HEK293 (cell line): Measurements from ENCODE around the gene SFSWAP.
A peak's percentile ranks its signal among the peaks of the same experiment; 100 is the strongest.

Source experiments
- CTCF ChIA-PET: fragments of 350-600 bp; formaldehyde crosslinking; extraction: SDS; loops from one replicate; lab custom pipeline; 2021; ENCODE audit warnings: antibody characterized with exemption; lab: Yijun Ruan, JAX
- POLR2A ChIA-PET: fragments of 300-600 bp; formaldehyde crosslinking; extraction: SDS; loops from one replicate; lab custom pipeline; 2020; ENCODE audit warnings: antibody characterized with exemption, inconsistent platforms; lab: Yijun Ruan, JAX
- H3K27ac ChIP-seq: fragments of 200-500 bp; sonication (Bioruptor generic); 2 replicates; pipeline ENCODE4 v1.5.1; 2014; ENCODE audit warnings: low read depth, low read length, control low read depth, inconsistent platforms; ENCODE audit errors: extremely low read depth
- H3K36me3 ChIP-seq, 2 experiments: fragments of 200-500 bp in 1 of 2; sonication (Bioruptor generic) in 1 of 2; 1 replicate in 1 of 2; 2 replicates in 1 of 2; pipeline ENCODE4 v1.5.1; 2014 to 2017; ENCODE audit warnings: inconsistent platforms in 2 of 2, low read length in 2 of 2; ENCODE audit not compliant: control insufficient read depth in 2 of 2, insufficient read depth in 1 of 2
- H3K4me1 ChIP-seq: fragments of 200-500 bp; sonication (Bioruptor generic); 2 replicates; pipeline ENCODE4 v1.5.1; 2014; ENCODE audit warnings: mild to moderate bottlenecking, low read length, inconsistent platforms; ENCODE audit not compliant: control insufficient read depth, insufficient read depth
- H3K4me3 ChIP-seq: 2 replicates; pipeline ENCODE4 v1.5.1; 2011; ENCODE audit warnings: low read depth, mild to moderate bottlenecking, control low read depth, low read length, moderate library complexity
- H3K9me3 ChIP-seq: fragments of 200-500 bp; sonication (Bioruptor generic); 2 replicates; pipeline ENCODE4 v1.5.1; 2014; ENCODE audit warnings: low read depth, low read length, inconsistent platforms; ENCODE audit not compliant: control insufficient read depth, insufficient read depth
- HOXD13 ChIP-seq: sonication (generic); formaldehyde crosslinking; IDR thresholded peaks from 2 replicates; pipeline ENCODE4 v1.8.0; 2022; ENCODE audit warnings: missing genetic modification reagents, borderline replicate concordance
- KLF16 ChIP-seq: fragments of 450-650 bp; formaldehyde crosslinking; IDR thresholded peaks from 2 replicates; pipeline ENCODE4 v1.5.1; 2017; ENCODE audit warnings: missing biosample characterization, missing genetic modification characterization
- MZF1 ChIP-seq: fragments of 450-650 bp; formaldehyde crosslinking; IDR thresholded peaks from 2 replicates; pipeline ENCODE4 v1.5.1; 2017; ENCODE audit warnings: missing biosample characterization, missing genetic modification characterization, borderline replicate concordance
- SP7 ChIP-seq: fragments of 450-650 bp; formaldehyde crosslinking; IDR thresholded peaks from 2 replicates; pipeline ENCODE4 v1.5.1; 2016; ENCODE audit warnings: missing biosample characterization, missing genetic modification characterization
- WT1 ChIP-seq: fragments of 450-650 bp; formaldehyde crosslinking; IDR thresholded peaks from 2 replicates; pipeline ENCODE4 v1.5.1; 2016; ENCODE audit warnings: missing biosample characterization, missing genetic modification characterization
- ZBTB21 ChIP-seq: fragments of 450-650 bp; formaldehyde crosslinking; IDR thresholded peaks from 2 replicates; pipeline ENCODE4 v1.5.1; 2017; ENCODE audit warnings: missing biosample characterization, missing genetic modification characterization
- ZNF138 ChIP-seq: fragments of 450-650 bp; formaldehyde crosslinking; IDR thresholded peaks from 2 replicates; pipeline ENCODE4 v1.5.1; 2016; ENCODE audit warnings: missing biosample characterization, missing genetic modification characterization, borderline replicate concordance
- ZNF239 ChIP-seq: fragments of 450-650 bp; formaldehyde crosslinking; IDR thresholded peaks from 2 replicates; pipeline ENCODE4 v1.5.1; 2016; ENCODE audit warnings: missing biosample characterization, missing genetic modification characterization
- ZNF292 ChIP-seq: fragments of 450-650 bp; formaldehyde crosslinking; IDR thresholded peaks from 2 replicates; pipeline ENCODE4 v1.5.1; 2016; ENCODE audit warnings: low read depth, missing biosample characterization, missing genetic modification characterization, borderline replicate concordance
- ZNF423 ChIP-seq: fragments of 450-650 bp; formaldehyde crosslinking; IDR thresholded peaks from 2 replicates; pipeline ENCODE4 v1.5.1; 2016; ENCODE audit warnings: missing biosample characterization, missing genetic modification characterization
- ZNF561 ChIP-seq: fragments of 450-650 bp; IDR thresholded peaks from 2 replicates; pipeline ENCODE4 v1.5.1; 2018; ENCODE audit warnings: missing biosample characterization, missing genetic modification characterization, borderline replicate concordance
- ZNF623 ChIP-seq: fragments of 450-650 bp; formaldehyde crosslinking; IDR thresholded peaks from 2 replicates; pipeline ENCODE4 v1.5.1; 2016; ENCODE audit warnings: missing biosample characterization, missing genetic modification characterization
- ZNF654 ChIP-seq: fragments of 450-650 bp; formaldehyde crosslinking; IDR thresholded peaks from 2 replicates; pipeline ENCODE4 v1.5.1; 2016; ENCODE audit warnings: low read depth, missing biosample characterization, missing genetic modification characterization
- ZSCAN30 ChIP-seq: fragments of 450-650 bp; IDR thresholded peaks from 2 replicates; pipeline ENCODE4 v1.5.1; 2018; ENCODE audit warnings: missing biosample characterization, mild to moderate bottlenecking, missing genetic modification characterization, moderate library complexity
- TF ChIP-seq, protein P1 (sequence below): fragments of 450-650 bp; formaldehyde crosslinking; IDR thresholded peaks from 2 replicates; pipeline ENCODE4 v1.5.1; 2017; ENCODE audit warnings: missing biosample characterization, missing genetic modification characterization
- TF ChIP-seq, protein P2 (sequence below): fragments of 450-650 bp; formaldehyde crosslinking; IDR thresholded peaks from 2 replicates; pipeline ENCODE4 v1.5.1; 2017; ENCODE audit warnings: missing biosample characterization, missing genetic modification characterization
- TF ChIP-seq, protein P3 (sequence below): fragments of 450-650 bp; formaldehyde crosslinking; IDR thresholded peaks from 2 replicates; pipeline ENCODE4 v1.5.1; 2016; ENCODE audit warnings: missing biosample characterization, missing genetic modification characterization
- TF ChIP-seq, protein P4 (sequence below): fragments of 450-650 bp; formaldehyde crosslinking; IDR thresholded peaks from 2 replicates; pipeline ENCODE4 v1.5.1; 2016; ENCODE audit warnings: missing biosample characterization, missing genetic modification characterization, low read depth

Gene SFSWAP

DNA sequence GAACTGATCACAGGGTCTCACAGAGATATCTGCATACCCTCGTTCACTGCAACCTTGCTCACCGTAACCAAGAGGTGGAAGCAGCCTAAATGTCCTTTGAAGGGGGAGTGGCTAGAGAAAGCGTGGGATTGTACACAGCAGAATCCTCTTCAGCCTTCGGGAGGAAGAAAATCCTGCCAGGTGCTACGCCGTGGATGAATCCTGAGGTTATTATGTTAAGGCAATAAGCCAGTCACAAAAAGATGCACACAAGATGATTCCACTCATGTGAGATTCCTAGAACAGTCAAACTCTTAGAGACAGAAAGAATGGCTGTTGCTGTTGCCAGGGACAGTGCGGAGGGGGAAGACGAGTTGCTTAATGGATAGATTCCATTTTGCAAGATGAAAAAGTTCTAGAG lies 39.6 kb upstream of the SFSWAP start:
- Histone ChIP-seq H3K4me1 (no peaks in the 10 kb centered on the region), H3K9me3 (no peaks in the 10 kb centered on the region), H3K4me3 (no peak overlapping the region), H3K36me3 (no peaks in the 10 kb centered on the region), H3K27ac (no peak overlapping the region)
- POLR2A ChIA-PET, result no interaction called here
- TF ChIP-seq SP7, result no peak
- no peak for TF ChIP-seq ZNF561 (tag by site-specific recombination)
- TF ChIP-seq, protein P1, sequence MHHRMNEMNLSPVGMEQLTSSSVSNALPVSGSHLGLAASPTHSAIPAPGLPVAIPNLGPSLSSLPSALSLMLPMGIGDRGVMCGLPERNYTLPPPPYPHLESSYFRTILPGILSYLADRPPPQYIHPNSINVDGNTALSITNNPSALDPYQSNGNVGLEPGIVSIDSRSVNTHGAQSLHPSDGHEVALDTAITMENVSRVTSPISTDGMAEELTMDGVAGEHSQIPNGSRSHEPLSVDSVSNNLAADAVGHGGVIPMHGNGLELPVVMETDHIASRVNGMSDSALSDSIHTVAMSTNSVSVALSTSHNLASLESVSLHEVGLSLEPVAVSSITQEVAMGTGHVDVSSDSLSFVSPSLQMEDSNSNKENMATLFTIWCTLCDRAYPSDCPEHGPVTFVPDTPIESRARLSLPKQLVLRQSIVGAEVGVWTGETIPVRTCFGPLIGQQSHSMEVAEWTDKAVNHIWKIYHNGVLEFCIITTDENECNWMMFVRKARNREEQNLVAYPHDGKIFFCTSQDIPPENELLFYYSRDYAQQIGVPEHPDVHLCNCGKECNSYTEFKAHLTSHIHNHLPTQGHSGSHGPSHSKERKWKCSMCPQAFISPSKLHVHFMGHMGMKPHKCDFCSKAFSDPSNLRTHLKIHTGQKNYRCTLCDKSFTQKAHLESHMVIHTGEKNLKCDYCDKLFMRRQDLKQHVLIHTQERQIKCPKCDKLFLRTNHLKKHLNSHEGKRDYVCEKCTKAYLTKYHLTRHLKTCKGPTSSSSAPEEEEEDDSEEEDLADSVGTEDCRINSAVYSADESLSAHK (tag by site-specific recombination), result no peak
- TF ChIP-seq ZBTB21 (tag by site-specific recombination), result no peak
- no peak for TF ChIP-seq ZSCAN30 (tag by site-specific recombination)
- TF ChIP-seq, protein P2, sequence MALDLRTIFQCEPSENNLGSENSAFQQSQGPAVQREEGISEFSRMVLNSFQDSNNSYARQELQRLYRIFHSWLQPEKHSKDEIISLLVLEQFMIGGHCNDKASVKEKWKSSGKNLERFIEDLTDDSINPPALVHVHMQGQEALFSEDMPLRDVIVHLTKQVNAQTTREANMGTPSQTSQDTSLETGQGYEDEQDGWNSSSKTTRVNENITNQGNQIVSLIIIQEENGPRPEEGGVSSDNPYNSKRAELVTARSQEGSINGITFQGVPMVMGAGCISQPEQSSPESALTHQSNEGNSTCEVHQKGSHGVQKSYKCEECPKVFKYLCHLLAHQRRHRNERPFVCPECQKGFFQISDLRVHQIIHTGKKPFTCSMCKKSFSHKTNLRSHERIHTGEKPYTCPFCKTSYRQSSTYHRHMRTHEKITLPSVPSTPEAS (tag by site-specific recombination), result no peak
- TF ChIP-seq ZNF138 (tag by site-specific recombination), result no peak
- TF ChIP-seq ZNF239, result no peak
- CTCF ChIA-PET, result no interaction called here

- POLR2A ChIA-PET, result no interaction called here
Measured at GRCh38 chr12:131671871-131672270, 39.0 kb upstream of the SFSWAP start.

GRCh38 chr12:131672311-131672940 lies 38.5 kb upstream of the SFSWAP start:
- ChIA-PET CTCF (no interaction called here), POLR2A (no interaction called here)
- no peak overlapping the region for H3K27ac ChIP-seq
- TF ChIP-seq KLF16 (tag by site-specific recombination) (no peak), ZNF623 (tag by site-specific recombination) (peak; percentile 73)
- no peak overlapping the region for H3K4me3 ChIP-seq
- H3K4me1 ChIP-seq, result no peaks in the 10 kb centered on the region
- no peaks in the 10 kb centered on the region for H3K36me3 ChIP-seq
- H3K9me3 ChIP-seq, result no peaks in the 10 kb centered on the region

More at GRCh38 chr12:131671871-131672270, 39.0 kb upstream of the SFSWAP start:
- no peaks in the 10 kb centered on the region for H3K4me1 ChIP-seq
- H3K4me3 ChIP-seq, result no peak overlapping the region
- H3K36me3 ChIP-seq, result no peaks in the 10 kb centered on the region
- CTCF ChIA-PET, result no interaction called here
- no peaks in the 10 kb centered on the region for H3K9me3 ChIP-seq
- no peak overlapping the region for H3K27ac ChIP-seq
- TF ChIP-seq WT1 (tag by site-specific recombination) (no peak), HOXD13 (CRISPR knock-in tag) (no peak), ZNF654 (tag by site-specific recombination) (no peak), MZF1 (no peak), ZNF423 (tag by site-specific recombination) (no peak), ZNF292 (tag by site-specific recombination) (no peak)
- TF ChIP-seq, protein P3, sequence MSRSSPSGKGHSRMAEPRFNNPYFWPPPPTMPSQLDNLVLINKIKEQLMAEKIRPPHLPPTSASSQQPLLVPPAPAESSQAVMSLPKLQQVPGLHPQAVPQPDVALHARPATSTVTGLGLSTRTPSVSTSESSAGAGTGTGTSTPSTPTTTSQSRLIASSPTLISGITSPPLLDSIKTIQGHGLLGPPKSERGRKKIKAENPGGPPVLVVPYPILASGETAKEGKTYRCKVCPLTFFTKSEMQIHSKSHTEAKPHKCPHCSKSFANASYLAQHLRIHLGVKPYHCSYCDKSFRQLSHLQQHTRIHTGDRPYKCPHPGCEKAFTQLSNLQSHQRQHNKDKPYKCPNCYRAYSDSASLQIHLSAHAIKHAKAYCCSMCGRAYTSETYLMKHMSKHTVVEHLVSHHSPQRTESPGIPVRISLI, result no peak
- TF ChIP-seq, protein P4, sequence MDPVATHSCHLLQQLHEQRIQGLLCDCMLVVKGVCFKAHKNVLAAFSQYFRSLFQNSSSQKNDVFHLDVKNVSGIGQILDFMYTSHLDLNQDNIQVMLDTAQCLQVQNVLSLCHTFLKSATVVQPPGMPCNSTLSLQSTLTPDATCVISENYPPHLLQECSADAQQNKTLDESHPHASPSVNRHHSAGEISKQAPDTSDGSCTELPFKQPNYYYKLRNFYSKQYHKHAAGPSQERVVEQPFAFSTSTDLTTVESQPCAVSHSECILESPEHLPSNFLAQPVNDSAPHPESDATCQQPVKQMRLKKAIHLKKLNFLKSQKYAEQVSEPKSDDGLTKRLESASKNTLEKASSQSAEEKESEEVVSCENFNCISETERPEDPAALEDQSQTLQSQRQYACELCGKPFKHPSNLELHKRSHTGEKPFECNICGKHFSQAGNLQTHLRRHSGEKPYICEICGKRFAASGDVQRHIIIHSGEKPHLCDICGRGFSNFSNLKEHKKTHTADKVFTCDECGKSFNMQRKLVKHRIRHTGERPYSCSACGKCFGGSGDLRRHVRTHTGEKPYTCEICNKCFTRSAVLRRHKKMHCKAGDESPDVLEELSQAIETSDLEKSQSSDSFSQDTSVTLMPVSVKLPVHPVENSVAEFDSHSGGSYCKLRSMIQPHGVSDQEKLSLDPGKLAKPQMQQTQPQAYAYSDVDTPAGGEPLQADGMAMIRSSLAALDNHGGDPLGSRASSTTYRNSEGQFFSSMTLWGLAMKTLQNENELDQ, result no peak
